NCI-H82 (cell line): Measurements from ENCODE around the gene FYB1.

ENCODE experiments used
- DNase-seq: peaks from one replicate; lab custom pipeline; 2025; lab: John Stamatoyannopoulos, UW

FYB1 gene

DNA sequence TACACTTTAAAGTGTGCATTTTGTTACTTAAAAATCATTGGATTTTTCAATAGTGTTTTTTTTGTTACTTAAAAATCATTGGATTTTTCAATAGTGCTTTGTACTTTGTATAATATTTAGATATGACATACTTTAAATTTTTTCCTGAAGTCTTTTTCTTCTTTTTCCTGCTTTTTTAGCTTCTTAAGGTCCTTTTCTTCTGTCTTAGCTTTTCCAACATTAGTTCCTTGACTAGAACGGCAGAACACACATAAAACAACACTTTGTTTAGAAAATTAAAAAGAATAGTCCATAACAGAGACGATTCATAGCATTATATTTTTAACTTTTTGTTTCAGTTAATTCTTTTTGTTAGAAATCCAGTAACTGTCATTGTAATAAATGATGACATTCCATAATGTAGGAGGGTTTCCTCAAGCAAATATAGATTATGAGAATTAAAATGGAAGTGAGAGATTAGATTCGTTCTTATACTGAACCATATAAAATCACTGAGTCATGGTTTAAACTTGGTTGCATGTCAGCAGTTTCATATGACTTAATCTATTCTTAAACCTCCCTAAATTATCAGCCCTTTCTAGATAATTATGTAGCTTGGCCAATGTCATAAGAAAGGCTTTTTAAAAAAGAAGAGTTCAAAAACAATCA lies 99.8 kb downstream of the FYB1 start:
- no peak for DNase-seq

DNA sequence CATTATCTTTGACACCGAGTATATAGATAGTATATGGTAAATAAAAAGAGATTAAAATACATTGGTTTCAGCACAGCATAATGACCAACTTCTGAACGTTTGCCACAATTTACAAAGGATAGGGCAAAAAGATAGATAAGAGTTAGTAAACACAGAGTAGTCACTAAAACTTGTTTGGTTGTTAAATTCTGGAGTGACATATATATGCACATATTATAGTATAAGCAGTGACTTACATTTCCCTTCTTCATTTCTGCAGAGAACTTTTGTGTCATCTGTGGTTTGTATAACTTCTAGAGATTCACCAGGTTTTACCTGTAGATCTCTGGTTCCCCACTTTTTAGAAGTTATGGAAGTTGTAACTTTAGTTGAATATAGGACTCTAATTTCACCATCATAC lies 100.7 kb downstream of the FYB1 start:
- no peak for DNase-seq

DNA sequence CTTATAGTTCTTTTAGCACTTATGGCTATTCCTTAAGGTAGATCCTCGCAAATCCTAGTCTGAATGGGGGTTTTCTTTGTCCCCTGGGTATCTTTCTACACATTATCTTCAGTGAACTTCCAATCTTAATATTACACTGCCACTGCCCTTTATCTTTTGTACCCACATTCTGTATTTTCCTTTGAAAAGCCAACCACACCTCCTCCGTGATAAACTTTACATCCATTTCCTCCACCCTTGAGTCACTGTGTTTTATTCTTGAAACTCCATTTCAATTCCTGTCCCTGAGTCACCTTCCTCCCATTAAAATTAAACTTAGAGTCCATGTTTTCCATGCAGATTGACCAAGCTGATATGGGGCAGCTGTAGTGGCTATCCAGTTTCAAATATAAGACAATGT lies 102.0 kb downstream of the FYB1 start:
- DNase-seq = no peak

DNA sequence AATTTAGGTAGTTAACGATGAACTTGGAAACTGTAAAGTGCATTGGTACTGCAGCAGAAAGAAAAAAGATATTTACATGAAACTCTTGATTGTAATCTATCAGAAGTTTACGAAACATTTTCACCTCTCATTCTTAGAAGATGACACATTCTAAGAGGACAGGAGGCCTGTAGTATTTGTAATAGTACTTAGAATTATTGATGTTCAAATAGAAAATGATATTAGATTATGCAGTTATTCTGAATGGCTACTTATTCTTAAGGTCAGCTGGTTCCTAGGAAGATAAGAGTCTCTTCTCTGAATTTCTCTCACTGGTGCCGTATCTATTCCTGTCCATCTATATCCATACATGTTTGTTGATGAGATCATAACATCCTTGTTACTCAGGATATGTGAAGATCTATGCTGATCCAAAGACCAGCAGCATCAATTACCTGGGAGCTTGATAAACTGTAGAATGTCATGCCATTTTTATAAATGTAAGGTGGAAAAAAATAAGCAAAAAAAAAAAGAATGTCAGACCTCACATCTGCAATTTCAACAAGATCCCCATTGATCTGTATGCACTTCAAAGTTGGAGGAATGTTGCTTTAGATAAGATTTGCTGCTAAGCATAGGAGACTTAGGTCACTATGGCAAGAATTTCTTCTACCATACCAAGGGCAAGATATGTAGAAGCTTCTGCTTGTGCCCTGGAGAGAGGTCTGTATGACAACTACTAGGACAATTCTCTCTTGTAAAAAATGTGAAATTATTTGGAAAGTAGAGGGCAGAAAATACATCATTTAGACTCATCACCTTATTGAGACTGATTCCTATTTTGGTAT lies 102.8 kb downstream of the FYB1 start:
- DNase-seq = no peak

DNA sequence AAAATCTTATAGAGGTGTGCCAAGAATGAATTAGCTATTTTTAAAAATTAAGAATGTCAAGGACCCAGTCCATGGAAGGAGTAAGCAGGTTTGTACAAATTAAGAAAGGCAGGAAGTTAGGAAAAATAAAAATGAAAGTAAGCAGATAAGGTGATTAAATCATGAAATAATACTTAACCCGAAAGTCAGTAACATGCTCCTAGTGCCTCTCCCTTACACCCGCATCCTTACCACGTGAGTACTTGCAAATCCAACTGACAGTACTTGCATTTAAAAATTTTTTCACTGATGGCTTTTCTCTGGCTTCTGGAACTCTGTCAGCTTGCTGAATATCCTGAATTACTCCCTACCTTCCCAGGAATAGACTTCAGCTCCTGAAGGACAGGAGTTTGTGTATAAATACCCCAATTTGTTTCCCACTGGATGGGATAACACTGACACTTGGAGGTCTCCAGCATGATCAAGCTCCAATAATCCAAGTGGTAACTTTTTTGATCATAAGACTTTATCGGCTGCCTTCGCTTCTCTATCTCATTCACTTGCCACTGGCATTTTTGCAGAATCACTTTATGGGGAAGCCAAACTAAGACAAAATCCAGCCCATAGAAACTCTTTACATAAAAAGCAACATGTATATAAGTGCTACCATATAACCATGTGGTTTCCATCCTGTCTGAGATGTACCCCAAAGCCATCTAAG lies 103.6 kb downstream of the FYB1 start:
- DNase-seq = no peak

DNA sequence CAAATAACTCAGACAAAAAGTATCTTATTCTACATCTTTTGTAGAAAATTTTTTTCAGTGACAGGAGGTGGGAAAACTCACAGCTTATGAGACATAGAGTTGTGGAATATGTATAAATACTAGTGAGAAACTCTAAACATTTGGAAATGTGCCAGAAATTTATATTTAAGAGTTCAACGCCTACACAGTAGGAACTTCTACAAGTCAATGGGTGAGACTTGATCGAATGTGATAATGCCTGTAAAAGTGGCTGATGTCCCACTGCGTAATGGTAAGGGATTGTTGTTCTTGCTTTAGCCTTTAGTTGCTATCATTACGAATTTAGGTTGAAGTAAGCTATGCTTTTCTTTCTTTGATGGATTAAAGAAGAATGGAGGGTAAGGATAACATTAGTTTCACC lies 105.2 kb downstream of the FYB1 start:
- no peak for DNase-seq

DNA sequence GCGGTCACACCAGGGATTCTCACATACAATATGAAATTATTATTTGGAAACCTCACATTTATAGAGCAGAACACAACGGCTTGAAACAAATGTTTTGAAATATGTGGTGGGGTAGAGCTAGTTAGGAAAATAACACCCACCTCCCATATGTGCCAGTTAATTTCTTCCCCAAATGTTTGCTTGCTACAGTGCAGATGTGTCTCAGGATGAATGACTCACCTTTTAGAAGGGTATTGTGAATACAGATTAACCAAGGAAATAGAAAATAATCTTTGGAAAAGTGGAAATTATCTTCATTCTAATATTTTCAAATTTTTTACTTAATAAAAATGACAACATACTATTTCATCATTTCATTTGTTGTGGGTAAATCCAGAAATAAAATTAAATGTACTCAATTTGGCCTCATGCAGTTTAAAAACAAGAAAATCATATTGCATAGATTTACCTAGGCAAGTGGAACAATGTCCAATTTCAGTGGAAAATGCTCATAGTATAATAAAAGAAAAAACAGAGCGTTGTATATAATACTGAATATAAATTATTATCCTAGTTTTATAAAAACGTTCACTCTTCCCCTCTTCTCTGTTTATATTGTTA lies 105.9 kb downstream of the FYB1 start:
- DNase-seq = no peak

DNA sequence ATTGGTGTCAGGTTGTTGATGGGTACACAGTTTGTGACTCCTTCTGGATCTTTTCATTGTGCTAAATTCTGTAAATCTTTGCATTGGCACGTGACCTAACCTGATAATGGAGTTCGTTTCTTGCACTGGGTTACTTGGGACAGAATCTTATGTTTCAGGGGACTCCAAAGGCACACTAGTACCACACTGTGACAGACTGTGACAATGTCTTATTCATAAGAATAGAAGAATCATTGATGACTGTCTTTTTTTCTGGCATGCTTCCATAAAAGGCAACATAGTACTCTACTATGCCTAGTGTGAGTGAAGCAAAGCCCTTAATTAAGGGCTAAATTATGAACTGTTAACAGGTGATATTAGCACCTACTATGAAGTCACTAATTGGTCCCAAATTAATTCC lies 109.8 kb downstream of the FYB1 start:
- no peak for DNase-seq

DNA sequence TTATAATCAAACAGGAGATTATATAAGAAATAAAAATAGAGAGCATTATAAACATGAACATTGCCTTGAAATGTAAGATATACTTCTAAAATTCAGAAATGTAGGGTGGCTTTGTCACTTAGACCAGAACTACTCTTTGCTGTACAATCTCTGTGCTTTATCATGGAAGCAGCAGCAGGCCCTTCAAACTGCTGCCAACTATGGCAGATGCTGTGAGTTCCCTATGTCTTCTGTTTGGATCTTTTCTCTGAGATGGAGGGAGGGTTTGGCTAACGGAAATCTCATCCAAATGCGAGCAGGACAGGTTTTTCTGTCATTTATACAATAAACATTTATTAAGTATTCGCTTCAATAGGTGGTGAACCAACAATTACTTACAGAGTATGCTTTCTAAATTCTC lies 110.4 kb downstream of the FYB1 start:
- no peak for DNase-seq

DNA sequence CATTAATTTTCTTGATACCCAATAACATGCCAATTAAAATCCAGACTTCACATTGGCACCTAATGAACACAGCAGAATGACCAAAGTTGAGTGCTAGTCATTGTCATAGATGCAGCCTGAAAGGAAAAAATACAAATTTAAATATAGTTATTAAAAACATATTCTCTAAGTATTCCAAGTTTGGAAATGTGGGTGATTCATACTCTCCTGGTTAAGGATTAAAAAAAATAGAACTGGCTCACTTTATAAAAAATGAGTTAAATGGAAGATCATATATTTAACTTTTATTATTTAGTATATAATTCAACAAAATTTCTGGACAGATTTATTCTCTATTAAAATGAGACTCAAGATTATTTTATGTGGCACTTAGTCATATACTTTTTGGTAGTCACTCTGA lies 112.0 kb downstream of the FYB1 start:
- DNase-seq = no peak

DNA sequence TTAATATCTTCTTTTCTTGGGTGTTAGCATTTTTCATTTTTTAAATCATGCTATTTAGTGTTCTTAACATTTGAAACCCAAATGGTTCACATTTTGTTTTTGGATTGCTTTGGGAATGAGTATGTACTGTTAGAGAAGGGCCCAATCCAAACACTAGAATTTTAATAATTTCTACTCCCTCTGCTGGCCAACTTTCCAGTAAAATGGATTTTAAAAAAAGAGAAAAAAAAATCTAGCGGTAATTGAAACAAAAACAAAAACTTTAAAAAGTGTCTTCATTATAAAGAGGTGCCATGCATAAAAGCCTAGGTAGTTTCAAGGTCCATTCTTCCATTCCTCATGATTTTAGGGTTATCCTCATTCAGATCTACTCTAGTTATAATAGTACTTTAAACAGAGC lies 113.0 kb downstream of the FYB1 start:
- no peak for DNase-seq

DNA sequence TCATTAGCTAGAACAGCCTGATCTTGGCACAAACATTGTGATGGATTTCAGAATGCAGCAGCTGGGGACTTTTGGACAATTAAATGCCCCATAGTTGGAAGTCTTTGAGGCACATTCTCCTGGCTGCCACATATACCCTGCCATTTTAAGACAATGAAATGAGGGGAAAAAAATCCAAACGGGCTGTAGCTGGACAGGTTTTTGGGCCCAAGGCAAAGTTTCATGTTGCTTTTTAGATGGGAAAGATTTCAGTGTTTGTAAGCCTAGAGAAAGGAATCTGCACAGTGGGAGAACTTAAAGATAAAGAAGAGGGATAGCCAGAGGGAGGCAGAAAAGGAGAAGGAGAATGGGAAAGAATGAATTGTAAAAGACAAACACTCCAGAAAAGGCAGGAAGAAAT lies 115.1 kb downstream of the FYB1 start:
- no peak for DNase-seq

DNA sequence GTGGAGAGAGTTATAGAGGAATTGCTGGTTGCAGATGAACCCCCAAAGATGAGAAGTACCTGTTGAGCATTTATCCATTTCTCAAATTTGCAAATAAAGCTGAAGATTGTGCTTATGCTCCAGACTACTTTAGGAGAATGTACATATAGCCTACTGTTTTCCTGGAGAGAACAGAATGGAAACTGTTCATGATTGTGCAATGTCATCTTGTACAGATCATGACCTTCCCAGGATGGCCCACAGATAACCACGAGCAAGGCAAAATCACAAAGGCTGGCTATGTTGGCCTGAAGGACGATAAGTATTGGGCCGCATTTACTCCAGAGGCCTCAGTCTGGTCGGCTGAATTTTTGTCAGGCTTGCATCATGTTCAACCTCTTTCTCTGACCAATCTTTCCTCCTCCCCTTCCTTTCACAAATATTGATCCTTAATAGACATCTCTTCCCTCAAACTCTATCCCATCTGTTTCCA lies 116.6 kb downstream of the FYB1 start:
- no peak for DNase-seq

DNA sequence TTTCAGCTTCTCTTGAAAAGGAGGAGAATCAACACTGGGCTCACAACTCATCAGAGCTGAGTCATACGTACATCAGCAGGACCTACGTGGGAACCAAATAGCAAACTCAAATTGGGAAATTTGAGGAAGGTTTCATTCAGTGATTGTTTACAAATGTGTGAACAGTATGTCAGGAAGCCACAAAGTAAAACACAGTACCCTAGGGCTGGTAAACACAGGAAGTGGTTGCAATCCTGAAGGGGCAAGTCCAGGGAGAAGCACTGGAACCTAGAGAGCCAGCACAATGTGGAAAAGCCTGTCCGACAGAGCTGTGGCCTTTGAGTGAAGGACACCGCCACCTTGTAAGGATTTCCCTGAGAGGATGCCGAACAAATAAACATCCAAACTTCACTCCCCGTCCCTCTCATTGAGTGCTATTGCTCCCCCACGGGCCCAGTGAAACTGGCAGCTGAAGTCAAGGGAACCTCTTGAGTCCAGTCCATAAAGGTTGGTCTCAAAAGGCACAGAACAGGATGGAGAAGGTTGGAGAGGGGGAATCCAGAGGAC lies 118.4 kb downstream of the FYB1 start:
- no peak for DNase-seq

DNA sequence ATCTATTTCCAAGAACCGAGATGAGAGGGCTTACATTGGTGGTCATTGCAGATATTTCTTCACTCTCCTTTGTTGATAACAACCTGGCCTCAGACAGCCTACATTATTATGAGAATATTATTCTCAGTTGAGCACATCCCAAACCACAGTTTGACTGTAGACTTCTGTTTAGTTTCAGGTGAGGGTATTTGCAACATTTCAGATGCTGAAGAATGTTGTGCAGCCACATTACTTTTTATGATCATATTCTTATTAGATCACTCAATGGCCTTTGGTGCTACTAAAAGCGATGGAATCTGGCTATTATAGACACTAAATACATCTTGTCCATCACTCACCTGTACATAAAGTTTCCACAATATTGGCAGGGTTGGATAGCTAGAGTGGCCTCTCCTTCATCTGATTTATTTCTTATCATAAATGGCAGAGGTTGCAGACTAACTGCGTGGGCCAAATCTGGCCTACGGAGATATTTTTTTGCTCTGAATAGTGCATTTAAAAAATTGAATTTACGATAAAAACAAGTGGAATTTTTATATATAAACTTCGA lies 119.0 kb downstream of the FYB1 start:
- no peak for DNase-seq

DNA sequence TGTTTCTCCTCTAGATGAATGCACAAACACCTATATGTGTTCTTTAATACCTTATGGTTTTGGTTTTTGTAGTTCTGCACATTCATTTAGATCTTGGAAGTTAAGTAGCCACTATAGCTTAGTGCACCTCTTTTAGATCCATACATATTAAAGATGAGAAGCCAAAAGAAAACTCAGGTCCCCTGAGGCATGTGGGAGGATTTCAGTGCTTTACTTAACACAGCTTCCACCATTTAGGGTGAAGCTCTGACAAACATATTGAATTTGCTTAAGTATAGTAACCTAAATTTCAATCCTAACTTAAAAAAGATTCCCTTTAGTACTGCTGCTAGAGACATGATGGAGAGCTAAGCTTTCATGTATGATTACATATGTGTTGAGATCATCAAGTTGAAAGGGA lies 119.5 kb downstream of the FYB1 start:
- no peak for DNase-seq

DNA sequence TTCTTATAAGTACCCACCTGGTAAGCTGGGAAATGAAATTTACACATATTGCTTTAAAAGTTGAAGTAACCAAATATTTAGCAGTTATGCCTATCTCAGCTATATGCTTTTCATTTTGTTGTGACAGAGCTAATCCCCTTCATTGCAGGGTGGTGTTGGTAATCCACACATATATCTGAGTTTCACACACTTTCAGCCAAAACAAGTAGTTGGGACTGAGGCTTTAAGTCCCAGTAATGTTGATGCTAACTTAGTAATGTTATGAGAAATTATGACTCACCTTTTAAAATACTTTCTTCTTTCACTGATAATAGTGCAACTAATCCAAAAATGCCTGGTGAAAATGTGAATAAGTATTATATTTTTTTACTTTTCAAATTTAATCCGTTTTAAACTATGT lies 126.0 kb downstream of the FYB1 start:
- DNase-seq = no peak

DNA sequence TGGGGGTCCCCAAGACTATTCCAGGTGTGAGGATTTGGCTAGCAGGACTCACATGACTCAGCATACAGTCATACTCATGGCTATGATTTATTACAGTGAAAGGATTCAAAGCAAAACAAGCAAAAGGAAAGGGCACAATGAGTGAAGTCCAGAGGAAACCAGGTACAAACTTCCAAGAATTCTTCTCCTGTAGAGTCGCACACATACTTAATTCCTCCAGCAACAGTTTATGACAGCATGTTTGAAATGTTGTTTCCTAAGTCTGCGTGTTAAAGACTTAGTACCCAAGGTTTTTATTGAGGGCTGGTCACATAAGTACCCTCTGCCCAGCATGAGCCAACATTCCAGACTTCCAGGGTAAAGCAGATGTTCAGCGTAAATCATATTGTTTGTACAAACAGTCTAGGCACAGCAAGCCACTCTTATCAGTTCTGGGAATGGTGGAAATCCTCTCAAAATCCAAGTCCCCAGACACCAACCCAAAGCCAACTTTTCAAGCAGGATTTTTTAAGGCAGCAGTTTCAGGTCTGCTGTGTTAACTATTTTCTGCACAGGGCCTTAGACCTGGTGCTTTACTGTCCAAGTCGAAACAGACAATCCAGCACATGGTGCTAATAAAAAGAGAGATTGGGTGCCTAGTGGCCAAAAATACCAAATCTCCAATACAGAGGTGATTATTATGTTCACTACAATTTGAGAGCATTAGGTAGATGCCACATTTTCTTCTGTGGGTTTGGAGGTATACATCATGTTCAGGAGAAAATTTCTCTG lies 126.6 kb downstream of the FYB1 start:
- no peak for DNase-seq

DNA sequence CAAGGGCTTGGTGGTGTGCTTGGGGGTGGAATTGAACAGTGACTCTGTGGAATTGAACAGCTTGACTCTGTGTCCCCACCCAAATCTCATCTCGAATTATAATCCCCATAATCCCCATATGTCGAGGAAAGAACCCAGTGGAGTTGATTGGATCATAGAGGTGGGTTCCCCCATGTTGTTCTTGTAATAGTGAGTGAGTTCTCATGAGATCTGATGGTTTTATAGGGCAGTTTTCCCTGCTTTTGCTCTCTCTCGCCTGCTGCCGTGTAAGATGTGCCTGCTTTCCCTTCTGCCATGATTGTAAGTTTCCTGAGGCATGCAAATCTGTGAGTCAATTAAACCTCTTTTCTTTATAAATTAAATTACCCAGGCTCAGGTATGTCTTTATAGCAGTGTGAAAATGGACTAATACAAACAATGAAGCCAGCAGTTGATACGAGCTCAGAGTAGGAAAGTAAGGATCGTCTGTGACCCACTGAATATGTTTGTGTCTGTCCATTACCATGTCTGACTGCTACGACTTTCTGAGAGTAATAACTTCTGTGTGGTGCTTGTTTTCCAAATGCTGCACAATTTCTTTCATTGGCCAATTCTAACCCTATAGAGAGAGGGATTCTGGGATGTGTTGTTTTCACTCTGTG lies 127.3 kb downstream of the FYB1 start:
- DNase-seq = peak; percentile 43

DNA sequence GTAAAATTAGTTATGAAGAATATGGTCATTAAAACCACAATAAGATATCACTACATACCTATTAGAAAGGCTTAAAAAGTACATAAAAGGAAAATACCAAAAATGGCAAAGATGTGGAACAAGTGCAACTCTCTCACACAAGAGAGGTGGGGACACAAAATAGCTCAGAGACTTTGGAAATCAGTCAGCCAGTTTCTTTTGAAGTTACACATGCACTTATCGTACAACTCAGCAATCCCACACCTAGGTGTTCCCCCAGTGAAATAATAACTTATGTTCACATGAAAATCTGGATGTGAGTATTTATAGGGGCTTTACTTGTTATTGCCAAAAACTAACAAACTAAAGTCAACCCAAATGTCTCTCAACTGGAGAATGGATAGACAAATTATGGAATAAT lies 135.4 kb downstream of the FYB1 start:
- no peak for DNase-seq

DNA sequence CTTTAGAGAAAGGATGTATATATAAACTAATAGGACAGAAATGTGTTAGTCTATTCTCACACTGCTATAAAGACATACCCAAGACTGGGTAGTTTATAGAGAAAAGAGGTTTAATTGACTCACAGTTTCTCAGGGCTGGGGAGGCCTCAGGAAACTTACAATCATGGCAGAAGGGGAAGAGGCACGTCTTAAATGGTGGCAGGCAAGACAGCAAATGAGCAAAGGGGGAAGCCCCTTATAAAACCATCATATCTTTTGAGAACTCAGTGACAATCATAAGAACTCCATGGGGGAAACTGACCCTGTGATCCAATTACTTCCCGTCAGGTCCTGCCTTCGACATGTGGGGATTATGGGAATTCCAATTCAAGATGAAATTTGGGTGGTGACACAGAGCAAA lies 136.4 kb downstream of the FYB1 start:
- DNase-seq = no peak
